Stimulated activated CD8-positive, alpha-beta memory T cell treated with anti-CD3 and anti-CD28 coated beads, Interleukin-7, amount 100 ng/mL, for 24 hours (primary cell): Measurements from ENCODE around the gene MIEN1.
"Not testable (repeated sequence)": the region's sequence is repeated elsewhere in the genome, so short reads cannot be mapped to it uniquely, and the experiment has no call there.

Source experiments
- DNase-seq: peaks from one replicate; pipeline ENCODE4 v3.0.0-alpha.2; 2020; ENCODE audit warnings: low read depth

MIEN1 gene

DNA sequence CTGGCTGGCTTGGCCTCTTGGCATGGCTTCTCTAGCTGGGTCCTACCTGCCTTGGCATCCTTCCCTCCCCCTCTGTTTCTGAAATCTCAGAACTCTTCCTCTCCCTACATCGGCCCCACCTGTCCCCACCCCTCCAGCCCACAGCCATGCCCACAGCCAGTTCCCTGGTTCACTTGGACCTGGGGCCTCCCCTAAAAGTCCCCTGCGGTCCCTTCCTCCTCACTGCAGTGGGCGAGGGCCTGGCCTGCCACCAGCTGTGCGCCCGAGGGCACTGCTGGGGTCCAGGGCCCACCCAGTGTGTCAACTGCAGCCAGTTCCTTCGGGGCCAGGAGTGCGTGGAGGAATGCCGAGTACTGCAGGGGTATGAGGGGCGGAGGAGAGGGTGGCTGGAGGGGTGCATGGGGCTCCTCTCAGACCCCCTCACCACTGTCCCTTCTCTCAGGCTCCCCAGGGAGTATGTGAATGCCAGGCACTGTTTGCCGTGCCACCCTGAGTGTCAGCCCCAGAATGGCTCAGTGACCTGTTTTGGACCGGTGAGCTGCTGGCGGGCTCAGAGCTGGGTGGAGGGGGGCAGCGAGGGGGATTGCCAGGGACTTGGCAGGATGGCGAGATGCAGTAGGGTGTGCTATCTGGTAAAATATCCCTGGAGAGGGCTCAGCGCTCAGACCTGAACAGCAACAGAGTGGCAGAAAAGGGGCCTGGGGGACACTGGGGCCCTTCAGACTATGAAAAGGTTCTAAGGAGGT, 14.1 kb downstream of the MIEN1 start:
- no peak for DNase-seq

DNA sequence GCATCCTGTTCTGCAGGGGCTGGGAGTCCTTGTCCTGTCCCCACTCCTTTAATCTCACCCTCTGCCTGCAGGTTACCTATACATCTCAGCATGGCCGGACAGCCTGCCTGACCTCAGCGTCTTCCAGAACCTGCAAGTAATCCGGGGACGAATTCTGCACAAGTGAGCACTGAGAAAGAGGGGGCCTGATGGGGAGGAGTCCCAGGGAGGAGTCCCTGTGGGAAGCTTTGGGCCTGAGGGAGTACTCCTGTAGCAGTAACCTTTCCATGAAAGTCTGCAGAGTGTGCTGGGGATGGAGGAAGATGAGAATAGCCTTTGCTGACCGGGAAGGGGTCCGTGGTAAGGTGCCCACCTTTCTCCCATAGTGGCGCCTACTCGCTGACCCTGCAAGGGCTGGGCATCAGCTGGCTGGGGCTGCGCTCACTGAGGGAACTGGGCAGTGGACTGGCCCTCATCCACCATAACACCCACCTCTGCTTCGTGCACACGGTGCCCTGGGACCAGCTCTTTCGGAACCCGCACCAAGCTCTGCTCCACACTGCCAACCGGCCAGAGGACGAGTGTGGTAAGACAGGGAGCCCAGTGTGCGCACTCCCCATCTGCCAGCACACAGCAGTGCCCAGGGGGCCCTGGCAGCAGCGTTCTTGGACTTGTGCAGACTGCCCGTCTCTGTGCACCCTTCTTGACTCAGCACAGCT, 14.8 kb downstream of the MIEN1 start:
- DNase-seq = no peak

DNA sequence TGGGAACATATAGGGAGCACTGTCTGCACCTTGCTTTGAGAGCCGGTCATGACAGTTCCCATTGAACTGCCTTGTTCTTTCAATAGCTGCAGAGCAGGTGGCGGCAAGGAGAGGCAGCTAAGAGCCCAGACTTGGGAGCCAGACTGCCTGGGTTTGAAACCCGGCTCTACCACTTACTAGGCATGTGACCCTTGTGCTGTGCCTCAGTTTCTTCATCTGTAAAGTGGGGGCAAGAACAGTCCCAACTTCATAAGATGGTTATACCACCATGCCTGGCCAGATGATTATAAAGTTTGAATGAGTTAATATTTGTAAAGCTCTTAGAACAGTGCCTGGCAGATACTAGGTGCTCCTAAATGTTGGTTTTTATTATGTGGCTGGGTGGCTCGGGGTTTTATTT, 16.1 kb downstream of the MIEN1 start:
- no peak for DNase-seq

DNA sequence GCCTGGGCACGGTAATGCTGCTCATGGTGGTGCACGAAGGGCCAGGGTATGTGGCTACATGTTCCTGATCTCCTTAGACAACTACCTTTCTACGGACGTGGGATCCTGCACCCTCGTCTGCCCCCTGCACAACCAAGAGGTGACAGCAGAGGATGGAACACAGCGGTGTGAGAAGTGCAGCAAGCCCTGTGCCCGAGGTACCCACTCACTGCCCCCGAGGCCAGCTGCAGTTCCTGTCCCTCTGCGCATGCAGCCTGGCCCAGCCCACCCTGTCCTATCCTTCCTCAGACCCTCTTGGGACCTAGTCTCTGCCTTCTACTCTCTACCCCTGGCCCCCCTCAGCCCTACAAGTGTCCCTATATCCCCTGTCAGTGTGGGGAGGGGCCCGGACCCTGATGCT, 18.5 kb downstream of the MIEN1 start:
- no peak for DNase-seq

DNA sequence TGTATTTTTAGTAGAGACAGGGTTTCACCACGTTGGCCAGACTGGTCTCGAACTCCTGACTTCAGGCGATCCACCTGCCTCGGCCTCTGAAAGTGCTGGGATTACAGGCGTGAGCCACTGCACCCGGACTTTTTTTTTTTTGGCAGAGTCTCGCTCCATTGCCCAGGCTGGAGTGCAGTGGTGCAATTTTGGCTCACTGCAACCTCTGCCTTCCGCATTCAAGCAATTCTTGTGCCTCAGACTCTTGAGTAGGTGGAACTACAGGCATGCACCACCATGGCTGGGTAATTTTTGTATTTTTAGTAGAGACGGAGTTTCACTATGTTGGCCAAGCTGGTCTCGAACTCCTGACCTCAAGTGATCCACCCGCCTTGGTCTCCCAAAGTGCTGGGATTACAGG, 19.3 kb downstream of the MIEN1 start:
- DNase-seq = not testable (repeated sequence)

DNA sequence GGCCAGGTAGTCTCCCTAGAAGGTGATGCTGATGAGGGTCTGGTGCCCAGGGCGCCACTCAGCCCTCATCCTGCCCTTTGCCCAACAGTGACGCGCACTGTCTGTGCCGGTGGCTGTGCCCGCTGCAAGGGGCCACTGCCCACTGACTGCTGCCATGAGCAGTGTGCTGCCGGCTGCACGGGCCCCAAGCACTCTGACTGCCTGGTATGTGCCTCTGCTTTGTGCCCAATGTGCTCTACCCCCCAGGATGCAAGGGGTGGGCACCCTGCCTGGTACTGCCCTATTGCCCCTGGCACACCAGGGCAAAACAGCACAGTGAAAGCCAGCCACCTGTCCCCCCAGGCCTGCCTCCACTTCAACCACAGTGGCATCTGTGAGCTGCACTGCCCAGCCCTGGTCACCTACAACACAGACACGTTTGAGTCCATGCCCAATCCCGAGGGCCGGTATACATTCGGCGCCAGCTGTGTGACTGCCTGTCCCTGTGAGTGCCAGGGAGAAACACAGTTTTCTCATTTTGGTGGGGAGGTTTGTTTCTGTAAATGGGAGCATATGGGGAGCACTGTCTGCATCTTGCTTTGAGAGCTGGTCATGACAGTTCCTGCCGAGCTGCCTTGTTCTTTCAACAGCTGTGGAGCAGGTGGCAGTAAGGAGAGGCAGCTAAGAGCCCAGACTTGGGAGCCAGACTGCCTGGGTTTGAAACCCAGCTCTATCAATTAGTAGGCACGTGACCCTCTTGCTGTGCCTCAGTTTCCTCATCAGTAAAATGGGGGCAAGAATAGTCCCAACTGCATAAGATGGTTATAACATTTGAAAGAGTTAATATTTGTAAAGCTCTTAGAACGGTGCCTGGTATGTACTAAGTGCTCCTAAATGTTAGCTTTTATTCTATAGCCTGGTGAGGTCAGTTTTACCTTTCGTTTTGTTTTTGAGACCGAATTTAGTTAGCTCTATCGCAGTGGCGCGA, 20.1 kb downstream of the MIEN1 start:
- DNase-seq = no peak

DNA sequence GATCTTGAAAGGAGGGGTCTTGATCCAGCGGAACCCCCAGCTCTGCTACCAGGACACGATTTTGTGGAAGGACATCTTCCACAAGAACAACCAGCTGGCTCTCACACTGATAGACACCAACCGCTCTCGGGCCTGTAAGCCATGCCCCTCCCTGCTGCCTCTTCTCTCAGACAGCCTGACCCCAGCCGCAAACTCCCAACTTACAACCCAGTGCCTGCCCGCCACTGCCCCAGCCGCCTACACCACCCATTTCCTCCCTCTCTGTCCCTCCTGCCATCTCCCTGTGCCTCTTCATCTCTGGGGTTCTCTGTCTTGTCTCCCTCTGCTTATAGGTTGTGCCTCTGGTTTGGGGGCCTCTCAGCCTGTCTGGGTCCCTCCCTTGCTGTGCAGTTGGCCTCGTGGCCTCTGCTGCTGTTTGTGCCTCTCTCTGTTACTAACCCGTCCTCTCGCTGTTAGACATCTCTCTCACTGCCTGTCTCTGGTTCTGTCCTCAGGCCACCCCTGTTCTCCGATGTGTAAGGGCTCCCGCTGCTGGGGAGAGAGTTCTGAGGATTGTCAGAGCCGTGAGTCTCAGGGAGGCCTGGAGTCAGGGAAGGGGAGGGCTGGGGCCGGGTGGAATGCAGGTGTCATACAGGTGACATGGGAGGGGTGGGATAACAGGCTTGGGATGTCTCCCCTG, 20.9 kb downstream of the MIEN1 start:
- no peak for DNase-seq

DNA sequence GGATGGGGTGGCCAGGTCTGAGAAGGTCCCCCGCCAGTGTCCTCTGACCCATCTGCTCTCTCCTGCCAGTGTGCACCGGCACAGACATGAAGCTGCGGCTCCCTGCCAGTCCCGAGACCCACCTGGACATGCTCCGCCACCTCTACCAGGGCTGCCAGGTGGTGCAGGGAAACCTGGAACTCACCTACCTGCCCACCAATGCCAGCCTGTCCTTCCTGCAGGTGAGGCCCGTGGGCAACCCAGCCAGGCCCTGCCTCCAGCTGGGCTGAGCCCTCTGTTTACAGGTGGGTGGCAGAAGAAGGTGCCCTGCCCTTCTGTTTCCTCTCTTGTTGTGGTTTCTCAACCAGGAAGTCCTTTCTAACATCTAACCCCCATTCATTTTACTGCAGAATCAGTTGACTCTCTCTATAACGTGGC, 23.4 kb downstream of the MIEN1 start:
- no peak for DNase-seq

DNA sequence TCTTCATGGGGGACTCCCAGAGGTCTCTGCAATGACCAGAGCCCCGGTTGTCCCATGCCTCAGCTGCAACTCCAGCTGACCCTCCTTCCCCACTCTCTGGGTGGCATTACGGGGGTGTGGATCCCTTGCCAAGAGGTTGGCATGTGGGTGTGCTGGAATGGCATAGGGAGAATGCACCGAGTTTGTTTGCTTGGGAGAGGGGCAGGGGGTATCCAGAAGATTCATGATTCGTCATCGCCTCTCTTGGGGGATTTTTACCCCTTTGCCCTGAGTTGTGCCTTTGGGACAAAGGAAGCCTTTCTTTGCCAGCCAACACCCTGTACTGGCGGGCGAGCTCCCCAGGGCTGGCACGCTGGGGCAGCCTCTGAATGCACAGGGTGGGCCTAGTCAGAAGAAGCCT, 23.9 kb downstream of the MIEN1 start:
- DNase-seq = no peak

DNA sequence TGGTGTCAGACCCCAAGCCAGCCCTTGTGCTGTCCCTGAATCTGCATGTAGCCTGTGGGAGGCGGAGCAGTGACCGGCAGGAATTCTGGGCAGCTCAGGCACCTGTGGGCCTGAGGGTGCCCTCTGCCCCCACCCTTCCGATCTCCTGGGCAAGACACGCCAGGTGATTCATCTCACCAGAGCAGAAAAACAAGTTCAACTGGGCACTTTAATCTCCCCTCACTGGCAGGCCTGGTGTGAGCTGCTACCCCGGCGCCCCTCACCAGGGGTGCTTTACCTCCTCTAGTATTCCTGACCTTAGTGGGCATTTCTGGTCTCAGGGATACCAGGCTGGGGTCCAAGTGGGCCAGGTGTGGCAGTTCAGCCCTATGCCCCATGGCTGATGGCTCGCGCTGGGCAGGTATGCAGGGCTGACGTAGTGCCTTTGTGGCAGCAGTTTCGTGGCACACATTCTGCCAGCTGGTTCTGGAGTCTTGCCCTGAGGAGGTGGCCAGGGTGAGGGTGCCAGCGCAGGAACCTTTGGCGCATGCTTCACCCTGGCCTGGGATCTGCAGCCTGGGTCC, 24.5 kb downstream of the MIEN1 start:
- DNase-seq = no peak

DNA sequence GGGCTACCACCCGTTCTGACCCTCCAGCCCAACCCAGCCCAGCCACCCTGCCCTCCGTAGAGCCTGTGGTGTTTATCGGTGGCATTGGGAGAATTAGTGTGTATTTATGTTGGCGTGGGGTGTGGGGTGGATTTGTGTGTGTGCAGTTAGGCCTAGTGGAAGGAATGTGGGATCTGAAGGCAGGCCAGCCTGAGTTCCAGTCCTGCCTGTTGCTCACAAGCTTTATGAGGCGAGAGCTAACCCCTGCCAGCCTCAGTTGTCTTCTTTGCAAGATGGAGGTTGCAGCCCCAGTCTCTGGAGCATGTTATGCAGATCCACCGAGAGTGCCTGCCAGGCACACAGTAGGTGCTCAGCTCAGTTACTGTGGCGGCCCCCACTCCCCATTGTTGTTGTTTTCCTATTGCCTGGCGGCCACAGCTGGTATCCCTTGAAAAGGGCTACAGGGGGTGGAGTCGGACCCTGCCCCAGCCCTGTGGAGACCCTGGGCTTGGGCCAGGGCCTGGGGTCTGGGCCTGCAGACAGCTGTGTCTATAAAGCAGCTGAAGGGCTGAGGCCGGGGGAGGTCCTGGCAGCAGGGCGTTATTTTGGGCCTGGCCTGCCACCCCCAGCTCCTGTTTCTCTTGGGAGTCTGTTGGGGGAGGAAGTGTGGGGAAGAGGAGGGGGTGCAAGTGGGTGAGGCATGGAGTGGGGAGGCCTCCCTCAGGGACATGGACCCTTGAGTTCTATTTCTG, 25.3 kb downstream of the MIEN1 start:
- DNase-seq = no peak

DNA sequence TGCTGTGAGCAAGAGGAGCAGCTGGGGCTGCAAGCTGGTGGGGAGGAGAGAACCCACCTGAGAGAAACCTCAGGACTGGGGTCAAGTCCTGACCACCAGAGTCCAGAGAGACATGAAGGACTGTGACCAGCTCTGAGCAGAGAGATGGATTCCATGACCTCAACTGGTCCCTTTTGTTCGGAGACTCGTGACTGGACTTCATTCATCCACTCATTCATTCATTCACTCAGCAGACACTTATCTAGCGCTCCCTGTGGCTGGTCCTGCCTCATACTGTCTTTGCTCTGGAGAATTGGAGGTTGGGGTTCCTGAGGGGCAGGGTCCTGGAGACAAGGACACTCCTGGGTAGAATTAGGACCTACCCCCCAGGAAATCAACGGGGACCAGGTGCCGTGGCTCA, 26.4 kb downstream of the MIEN1 start:
- no peak for DNase-seq

DNA sequence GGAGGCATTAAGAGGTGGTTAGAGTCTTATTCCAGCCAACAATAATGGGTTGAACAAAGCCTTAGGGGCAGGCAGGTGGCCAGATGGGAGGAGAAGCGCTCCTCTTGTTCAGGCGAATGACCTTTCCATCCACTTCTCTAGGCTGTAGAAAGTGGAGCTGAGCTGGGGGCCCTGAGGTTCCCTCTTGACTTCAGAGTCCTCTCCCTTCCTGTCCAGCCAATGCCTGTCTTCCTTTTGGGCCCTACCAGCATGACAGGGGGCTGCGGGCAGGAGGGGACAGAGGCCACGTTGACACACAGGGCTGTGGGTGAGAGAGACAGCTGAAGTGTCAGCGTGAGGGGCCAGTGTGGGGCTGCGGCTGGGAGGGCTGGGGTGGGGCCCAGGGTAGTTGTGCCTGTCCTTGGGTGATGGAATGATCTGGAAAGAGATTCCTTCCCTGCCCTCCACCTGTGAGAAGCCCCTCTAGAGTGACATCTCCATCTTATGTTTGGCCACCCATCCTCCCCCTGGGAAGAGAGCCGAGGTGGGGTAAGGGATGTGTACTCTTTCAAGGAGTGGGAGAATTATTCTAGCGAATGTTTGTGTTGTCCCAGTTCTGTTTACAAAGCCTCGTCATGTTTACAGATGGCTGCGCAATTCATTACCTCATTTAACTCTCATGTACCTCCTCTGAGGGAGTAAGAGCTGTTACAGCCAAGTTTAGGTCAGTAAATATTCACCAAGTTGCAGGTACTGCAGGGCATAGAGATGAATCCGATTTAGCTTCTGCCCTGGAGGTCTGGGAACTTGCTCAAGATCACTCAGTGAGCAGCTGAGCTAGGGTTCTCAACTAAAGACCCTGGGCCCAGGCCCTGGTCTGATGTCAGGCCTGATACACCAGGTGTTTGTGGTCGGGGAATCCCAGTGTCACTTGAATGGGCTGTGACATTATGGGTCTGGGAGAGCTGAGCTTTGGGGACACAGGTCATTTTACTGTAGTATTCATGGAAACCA, 27.1 kb downstream of the MIEN1 start:
- DNase-seq = no peak

DNA sequence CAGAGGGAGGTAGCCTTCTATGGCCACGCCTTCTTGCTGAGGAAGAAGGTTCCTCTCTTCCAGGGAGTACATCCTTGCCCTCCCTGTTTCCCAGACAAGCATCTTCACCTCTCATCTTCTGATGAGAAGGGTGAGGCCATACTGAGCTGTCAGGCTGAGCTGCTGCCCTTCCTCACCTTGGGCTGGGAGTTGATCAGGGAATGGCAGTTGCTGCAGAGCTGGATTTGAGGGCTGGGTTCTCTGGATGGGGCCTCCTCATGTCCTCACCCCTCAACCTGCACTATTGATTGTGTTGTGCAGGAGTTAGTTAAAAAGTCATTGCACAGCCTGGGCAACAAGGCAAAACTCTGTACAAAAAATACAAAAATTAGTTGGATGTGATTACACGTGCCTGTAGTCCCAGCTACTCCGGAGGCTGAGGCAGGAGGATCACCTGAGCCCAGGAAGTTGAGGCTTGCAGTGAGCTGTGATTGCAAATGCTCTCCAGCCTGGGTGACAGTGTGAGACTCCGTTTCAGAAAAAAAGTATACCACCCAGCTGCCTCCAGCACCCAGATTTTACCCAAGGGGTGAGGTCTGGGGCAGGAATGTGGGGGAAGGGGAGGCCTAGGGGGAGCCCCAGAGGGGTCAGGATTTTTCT, 28.4 kb downstream of the MIEN1 start:
- no peak for DNase-seq

DNA sequence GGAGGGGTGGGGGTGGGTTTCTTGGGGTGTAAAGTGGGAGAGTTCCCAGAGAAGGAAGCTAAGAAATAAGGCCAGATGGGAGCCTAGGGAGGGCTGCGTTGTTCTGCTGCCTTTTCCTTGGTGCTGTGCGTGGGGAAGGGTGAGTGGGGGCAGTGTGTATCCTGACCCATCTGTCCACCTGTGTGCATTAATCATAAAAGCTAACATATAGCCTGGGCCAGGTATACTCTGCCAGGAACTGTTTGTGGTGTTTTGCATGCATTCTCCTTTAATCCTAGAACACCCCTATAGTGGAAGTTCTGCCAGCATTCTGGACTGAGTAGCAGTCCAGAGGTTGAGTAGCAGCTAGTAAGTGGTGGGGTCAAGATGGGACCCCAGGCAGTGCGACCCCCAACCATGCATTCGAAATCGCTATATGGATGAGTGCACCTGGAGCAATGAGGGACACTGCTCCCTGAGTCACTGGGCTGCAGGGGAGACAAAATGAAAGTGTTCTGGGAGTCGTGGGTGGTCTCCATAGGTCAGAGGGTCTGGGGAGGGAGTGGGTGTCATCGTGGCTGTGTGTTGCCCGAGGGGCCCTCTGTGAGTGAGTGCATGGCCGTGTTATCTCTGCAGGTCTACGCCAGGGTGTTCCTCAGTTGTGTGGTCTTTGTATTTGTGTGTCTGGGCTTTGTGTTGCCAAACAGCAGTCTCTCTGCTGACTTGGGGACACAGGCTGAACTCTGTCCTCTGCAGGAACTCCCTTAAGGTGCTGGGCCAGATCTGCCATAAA, 29.1 kb downstream of the MIEN1 start:
- DNase-seq = no peak

DNA sequence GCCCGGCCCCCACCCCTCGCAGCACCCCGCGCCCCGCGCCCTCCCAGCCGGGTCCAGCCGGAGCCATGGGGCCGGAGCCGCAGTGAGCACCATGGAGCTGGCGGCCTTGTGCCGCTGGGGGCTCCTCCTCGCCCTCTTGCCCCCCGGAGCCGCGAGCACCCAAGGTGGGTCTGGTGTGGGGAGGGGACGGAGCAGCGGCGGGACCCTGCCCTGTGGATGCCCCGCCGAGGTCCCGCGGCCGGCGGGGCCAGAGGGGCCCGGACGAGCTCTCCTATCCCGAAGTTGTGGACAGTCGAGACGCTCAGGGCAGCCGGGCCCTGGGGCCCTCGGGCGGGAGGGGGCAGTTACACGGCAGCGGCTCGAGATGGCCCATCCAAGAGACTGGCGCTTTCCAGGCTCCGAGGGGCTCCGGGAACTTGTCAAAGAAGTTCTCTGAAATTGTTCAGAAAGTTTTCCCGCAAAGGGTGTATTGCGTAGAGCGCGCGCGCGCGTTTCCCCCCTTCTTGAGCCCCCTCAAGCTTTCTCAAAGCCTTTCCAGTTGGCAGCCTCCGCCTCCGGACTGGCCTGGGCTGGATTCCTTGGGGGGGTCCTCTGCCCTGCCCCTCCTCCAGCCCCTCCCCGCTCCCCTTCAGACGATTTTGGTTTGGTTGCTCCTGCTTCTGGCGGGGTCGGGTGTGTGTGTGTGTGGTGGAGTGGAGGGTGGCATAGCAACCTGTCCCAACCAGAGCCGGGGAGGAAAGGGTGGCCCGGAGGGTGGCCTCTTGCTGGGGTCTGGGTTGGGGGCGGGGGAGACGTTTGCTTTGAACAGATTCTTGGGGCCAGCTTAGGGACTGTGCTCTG, 30.0 kb downstream of the MIEN1 start:
- no peak for DNase-seq

DNA sequence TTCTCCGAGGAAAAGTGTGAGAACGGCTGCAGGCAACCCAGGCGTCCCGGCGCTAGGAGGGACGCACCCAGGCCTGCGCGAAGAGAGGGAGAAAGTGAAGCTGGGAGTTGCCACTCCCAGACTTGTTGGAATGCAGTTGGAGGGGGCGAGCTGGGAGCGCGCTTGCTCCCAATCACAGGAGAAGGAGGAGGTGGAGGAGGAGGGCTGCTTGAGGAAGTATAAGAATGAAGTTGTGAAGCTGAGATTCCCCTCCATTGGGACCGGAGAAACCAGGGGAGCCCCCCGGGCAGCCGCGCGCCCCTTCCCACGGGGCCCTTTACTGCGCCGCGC, 30.5 kb downstream of the MIEN1 start, which contains the start of gene ERBB2:
TSS of gene ERBB2 (plus strand) at position 247 of the 330 bp plus-strand sequence. CDS start 175 bp downstream, outside the sequence.
- no peak for DNase-seq
